ENCODE data around the gene DTD1.
"Not testable (repeated sequence)": the region's sequence is repeated elsewhere in the genome, so short reads cannot be mapped to it uniquely, and the experiment has no call there.

Gene DTD1

DNA sequence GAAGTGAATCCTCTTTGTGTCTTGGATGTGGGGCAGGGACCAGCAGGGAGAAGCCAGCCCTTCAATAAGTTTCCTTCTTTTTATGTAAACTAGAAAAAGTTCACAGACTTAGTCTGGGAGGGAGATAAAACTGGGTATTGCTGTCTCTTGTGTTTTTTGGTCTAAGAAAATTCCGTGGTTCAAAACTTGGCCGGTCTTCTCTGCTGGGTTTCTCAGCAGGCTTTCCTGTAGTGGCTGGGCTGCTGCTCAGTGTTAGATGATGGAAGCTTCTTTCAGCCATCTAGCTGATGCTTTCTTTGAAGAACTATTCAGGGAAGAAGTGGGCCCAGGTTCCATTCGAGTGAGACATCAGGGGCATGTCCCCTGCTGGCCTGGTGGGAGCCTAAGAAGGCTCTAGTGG is 155.0 kb downstream of the DTD1 start:
- DNase-seq (ENCODE audit: low read depth in 2 of 2): no peak

DNA sequence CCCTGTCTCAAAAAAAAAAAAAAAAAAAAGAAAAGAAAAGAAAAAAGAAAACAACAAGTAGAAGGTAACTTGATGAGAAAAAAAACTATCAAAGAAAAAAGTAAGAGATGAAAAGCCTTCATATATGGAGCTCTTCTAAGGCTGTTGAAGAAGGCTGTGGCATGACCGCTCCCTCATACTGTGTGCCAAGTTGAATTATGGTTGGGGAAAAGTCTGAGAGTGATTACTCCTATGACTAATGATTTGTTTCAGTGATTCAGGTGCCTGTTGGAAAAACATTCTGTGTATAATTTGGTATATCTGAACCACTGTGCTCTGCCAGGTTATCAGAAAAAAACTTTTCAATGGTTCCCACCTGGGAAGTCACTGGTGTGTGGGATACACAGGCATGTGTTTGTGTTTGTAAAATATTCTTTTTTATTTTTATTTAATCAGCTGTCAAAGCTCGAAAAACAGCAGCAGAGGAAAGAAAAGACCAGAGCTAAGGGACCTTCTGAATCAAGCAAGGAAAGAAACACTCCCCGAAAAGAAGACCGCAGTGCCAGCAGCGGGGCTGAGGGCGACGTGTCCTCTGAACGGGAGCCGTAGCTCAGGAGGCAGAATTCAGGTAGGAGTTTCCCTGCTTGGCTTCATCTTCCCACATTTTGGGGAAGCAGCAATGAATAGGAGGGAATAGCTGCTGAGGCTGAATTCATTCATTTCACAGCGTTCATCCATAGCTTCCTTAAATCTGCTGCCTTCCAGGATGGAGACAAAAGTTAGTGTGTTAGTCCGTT is 156.0 kb downstream of the DTD1 start:
- DNase-seq (ENCODE audit: low read depth in 2 of 2): no peak

DNA sequence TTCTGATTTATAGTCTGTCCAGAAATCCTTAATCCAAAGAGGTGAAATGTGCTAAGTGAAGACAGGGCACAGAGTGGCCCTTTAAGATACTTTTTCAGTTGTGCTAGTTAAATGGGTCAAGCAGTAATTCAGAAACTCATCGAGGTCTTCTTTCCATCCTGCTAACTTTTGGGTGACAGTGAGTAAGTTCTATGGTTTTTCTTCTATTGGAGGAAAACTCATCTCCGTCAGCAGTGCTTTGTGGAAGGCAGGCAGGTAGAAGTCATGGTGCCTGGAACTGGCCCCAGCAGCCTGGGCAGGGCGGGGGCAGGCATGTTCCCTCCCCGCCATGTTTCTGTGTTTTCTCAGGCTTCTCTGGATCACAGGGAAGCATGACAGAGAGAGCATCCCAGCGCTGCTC is 159.2 kb downstream of the DTD1 start:
- DNase-seq (ENCODE audit: low read depth in 2 of 2): no peak

DNA sequence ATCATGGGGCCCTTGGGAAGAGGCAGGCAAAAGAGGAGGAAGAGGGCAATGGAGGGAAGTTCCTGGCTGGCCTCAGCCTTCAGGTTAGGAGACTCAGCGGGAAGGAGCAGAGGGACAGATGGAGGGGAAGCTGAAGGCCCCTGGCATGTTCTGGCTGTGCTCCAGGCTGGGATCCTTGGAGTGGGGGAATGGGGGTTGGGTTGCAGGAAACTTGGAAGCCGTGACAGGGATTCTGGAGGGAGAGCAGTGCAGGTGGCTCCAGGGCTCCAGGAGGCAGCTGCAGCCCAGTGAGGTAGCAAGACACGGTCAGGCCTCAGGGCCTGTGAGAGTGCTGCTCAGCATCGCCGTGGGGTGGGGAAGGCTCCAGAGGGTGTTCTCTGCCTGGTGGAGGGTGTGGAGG is 161.1 kb downstream of the DTD1 start:
- DNase-seq (ENCODE audit: low read depth in 2 of 2): no peak

DNA sequence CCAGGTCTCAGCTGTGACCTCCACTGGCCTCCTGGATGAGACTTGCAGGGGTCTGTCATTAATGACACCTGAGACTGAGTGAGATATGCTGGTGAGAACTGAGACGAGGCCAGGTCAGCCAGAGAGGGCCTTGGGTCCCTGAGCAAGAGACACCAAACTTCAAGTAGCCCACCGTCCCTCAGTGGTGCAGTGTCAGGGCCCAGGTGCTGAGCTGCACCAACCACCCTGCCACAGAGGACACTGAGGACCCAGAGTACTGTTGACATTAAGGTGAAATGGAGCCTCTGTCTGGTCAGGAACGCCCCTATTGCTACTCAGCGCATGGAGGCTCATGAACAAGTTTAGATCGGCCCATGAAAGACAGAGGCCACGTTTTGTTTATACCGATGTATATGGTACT is 161.7 kb downstream of the DTD1 start:
- DNase-seq (ENCODE audit: low read depth in 2 of 2): no peak

DNA sequence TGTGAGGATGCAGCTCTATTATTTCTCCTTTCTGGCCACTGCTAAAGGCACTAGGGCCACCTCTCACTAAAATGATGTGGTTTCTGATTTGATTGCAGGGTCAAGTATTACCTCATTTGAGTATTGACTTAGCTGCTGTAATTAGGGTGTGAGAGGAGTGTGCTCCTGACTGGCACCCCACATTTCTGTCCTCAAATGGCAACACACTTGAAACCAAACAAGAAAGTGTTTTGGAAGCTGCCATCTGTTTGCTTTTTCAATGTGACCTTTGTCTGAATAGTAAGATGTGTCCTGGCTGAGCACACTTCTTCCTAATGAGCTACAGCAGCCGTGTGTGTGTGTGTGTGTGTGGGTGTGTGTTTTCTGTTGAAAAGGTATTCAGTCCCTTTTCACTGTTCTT is 162.9 kb downstream of the DTD1 start:
- DNase-seq (ENCODE audit: low read depth in 2 of 2): no peak

DNA sequence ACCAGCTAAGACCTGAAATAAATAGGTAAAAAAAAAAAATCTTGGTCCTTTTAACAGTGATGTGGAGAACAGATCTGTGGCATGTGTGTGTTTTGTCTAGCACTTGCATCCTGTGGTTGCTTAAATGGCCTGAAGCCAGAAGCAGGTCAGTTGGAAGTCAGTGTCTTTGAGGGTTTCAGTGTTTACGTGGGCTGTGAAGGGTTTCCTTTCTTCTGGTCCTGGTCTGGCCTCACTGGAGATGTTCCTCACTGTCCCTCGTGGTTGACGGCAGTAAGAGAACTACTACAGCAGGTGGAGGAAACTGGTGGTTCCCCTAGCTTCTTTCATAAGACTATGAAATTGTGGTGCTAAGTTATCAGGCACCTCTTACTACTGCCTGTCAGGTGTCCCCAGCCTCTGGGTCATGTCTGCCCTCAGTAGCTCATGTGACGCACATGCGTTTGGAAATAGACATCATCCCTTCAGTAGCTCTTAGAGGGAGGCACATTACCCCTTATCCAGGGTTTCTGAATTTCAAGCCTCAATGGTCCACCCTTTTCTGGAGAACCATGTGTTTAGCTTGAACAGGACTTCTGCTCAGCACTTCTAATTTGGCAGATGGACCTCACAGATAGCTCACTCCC is 166.3 kb downstream of the DTD1 start:
- DNase-seq (ENCODE audit: low read depth in 2 of 2): no peak

DNA sequence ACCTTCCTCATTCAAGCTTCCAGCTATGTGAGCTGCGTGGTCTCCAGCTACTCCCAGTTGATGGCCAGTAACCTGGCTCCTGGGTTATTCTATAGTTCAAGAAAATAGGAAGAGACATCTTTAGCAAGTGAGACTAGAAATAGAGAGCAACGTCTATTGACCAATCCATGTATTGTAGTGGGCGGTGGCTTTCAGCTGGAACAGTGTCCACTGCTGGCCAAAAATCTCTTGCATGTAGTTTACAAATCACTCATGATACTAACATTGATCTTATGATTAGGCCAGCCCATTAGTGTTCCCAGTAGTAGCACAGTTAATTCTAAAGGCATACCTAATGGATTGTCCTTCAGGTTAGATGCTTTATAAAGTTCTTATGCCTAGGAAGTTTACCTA is 166.8 kb downstream of the DTD1 start:
- DNase-seq (ENCODE audit: low read depth in 2 of 2): no peak

DNA sequence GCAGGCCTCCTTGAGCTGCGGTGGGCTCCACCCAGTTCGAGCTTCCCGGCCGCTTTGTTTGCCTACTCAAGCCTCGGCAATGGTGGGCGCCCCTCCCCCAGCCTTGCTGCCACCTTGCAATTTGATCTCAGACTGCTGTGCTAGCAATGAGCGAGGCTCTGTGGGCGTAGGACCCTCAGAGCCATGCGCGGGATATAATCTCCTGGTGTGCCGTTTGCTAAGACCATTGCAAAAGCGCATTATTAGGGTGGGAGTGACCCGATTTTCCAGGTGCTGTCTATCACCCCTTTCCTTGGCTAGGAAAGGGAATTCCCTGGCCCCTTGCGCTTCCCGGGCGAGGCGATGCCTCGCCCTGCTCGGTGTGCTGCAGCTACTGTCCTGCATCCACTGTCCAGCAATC is 173.0 kb downstream of the DTD1 start:
- DNase-seq (ENCODE audit: low read depth in 2 of 2): not testable (repeated sequence)

DNA sequence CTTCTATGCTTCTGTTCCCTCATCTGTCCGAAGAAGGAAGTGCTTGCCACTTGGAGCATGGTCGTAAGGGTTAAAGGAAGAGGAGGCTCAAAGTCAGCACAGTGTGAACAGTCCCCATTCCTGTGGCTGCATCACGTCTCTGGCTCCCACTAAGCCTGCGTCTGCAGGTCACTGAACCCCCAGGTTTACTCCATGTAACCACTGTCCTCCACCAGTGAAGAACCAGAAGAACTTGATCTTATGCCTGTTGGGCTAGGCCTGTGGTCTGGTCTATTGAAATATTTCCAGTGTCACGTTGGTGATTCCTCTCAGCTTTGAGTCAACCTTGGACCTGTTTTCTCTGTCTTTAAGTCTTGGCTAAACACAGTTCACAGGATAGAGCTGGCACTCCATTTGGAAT is 179.8 kb downstream of the DTD1 start:
- no peak for DNase-seq (ENCODE audit: low read depth in 2 of 2)

DNA sequence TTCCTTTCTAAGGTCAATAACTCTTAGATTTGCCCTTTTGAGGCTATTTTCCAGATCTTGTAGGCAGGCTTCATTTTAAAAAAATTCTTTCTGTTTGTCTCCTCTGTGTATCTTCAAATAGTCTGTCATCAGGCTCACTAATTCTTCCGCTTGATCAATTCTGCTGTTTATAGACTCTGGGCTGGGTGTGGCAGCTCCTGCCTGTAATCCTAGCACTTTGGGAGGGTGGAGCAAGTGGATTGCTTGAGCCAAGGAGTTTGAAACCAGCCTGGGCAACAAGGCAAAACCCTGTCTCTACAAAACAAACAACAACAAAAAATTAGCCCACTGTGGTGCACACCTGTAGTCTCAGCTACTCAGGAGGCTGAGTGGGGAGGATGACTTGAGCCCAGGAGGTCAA is 185.7 kb downstream of the DTD1 start:
- DNase-seq (ENCODE audit: low read depth in 2 of 2): no peak

DNA sequence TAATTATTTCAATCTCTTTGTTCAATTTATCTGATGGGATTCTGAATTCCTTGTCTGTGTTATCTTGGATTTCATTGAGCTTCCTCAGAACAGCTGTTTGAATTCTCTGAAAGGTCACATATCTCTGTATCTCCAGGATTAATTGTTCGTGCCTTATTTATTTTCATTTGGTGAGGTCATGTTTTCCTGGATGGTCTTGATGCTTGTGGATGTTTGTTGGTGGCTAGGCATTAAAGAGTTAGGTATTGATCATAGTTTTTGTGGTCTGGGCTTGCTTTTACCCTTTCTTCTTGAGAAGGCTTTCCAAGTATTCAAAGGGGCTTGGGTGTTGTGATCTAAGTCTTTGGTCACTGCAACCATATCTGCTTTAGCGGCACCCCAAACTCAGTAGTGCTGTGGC is 186.4 kb downstream of the DTD1 start:
- DNase-seq (ENCODE audit: low read depth in 2 of 2): no peak

DNA sequence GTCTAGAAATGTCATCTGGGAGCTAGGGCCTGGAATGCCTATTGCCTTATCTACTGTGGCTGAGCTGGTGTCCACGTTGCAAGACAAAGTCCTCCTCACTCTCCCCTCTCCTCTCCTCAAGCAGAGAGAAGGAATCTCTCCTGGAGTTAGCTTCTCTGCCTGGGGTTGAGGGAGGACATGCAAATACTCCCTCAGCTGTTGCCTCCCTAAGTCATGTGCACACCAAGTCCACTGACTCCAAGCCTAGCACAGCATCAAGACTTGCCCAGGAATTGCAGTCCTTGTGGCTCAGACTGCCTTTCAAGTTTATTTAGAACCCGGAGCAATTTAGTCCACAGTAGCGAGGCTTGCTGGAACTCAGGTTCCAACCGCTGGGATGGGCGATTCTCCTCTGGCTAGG is 187.8 kb downstream of the DTD1 start:
- no peak for DNase-seq (ENCODE audit: low read depth in 2 of 2)

DNA sequence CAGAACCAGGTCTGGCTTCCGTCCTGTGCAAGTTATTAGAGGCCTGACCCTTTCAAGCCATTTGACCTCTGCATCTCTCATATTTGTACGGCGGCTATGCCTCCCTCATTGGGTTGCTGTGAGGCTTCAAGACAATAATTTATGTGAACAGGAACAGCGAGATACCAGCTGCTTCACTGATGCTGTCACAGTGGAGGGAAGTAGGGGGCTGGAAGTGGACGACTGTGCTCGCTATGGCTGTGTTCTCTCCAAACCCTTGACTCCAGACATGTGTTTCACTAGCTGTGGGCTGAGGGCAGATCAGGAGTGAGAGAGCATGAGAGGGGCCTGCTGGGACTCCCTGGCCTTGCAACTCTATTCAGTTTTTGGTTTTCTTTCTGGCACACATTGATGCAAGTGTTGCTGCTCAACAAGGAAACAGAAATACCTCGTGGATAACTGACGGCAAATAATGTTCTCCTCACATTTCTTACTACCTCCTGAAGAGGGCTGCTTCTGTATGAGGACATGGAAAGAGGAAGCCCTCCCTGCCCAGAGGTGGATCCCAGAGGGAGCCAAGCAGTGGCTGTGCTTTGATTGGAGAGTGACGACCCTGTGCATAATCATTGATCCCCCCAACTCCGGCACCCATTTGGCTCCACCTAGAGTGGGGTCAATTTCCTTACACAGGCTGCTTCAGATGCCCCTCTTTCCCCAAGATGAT is 191.0 kb downstream of the DTD1 start:
- DNase-seq (ENCODE audit: low read depth in 2 of 2): no peak

DNA sequence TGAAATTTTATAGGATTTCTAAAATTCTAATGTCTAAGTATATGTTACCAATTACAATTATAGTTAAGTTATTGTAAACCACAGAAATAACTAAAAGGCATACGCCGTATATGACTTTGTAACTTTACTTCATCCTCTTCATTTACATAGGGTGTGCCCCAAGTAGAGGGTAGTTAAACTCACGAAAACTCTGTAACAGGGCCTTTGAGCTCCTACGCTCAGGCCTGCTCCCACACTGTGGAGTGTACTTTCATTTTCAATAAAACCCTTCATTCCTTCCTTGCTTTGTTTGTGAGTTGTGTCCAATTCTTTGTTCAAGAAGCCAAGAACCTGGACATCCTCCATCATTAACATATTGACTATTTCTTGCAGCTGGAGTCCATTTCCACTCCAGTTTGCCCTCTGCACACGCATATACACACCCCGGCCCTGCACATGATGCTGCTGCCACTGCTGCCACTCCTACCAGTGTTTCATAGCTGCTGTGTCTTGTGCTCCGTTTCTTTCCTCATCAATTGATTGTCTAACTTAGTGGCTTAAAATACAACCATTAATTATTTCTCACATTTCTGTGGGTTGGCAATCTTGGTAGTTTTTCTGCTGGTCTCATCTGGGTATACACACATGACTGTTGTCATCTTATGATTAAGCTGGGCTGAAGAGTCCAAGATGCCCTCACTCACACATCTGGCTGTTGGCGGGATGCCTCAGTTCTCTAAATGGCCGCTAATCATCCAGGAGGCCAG is 192.7 kb downstream of the DTD1 start:
- no peak for DNase-seq (ENCODE audit: low read depth in 2 of 2)

DNA sequence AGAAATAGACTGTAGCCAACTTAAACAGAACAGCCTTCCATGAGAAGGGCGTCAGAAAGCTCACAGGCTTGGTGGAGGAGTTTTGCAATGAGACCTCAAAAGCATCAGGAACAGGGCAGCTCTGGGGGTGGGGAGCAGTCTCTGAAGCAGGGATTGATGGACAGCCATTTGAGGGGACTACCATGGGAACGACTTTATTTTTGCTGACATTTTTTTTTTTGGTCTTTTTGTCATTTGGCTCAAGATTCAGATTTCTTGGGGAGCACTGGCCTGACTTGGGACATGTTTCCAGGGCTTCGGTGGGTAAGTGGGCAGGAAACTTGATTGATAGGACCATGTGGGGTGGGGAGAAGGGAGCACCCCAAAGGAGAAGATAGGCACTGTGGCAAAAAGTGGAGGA is 193.7 kb downstream of the DTD1 start:
- no peak for DNase-seq (ENCODE audit: low read depth in 2 of 2)

DNA sequence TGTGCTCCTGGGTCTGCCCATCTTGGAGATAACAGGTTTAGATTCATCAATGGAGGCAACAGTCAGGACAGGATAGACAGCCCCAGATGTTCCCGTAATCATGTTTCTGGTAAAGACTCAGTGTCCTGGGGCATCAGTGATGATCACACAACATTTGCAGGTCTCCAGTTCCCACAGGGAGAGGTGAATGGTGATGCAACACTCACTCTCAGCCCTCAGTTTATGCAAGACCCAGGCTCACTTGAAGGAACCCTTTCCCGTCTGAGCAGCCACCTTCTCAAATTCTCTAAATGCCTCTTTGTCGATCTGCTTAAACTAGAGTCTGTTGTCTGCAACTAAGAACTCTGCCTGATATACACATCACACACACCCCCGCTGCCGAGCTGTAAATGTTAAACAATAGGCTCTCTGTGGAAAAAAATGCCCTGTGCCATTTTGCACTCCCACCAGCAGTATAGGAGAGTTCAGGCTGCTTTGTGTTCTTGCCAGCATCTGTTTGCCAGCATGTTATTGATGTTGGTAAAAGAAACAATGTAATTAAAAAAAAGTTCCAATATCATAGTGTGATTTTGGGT is 195.6 kb downstream of the DTD1 start:
- DNase-seq (ENCODE audit: low read depth in 2 of 2): no peak

DNA sequence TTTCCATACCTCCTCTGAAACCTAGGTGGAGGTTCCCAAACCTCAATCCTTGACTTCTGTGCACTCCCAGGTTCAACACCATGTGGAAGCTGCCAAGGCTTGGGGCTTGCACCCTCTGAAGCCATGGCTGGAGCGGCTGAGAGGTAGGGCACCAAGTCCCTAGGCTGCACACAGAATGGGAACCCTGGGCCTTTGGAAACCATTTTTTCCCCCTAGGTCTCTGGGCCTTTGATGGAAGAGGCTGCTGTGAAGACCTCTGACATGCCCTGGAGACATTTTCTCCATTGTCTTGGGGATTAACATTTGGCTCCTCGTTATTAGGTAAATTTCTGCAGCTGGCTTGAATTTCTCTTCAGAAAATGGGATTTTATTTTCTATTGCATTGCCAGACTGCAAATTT is 199.2 kb downstream of the DTD1 start:
- DNase-seq (ENCODE audit: low read depth in 2 of 2): not testable (repeated sequence)

DNA sequence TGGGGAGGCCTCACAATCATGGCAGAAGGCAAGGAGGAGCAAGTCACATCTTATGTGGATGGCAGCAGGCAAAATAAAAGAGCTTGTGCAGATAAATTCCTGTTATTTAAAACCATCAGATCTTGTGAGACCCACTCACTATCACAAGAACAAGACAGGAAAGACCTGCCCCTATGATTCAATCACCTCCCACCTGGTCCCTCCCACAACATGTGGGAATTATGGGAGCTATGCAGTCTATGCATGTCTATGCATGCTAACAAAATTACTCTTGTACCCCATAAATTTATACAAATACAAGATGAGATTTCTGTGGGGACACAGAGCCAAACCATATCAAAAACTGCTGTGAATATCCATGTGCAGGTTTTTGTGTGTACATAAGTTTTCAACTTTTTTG is 200.2 kb downstream of the DTD1 start:
- no peak for DNase-seq (ENCODE audit: low read depth in 2 of 2)

DNA sequence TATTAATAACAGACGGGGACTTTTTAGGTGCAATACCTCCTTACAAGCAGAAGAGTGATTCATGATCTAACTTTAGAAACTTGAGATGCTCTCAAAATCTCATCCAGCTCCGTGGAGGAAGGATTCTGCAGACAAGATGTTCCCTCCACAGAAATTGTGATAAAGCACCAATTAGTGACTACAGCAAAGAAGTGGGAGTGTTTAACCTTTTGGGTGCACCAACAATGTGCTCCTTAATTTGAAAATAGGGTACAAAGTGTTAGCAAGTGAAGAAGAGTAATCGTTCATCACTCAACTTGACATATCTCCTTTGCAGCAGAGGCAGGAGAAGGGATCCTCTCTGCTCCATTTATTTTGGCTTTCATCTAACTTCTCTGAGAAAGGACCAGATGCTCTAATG is 202.9 kb downstream of the DTD1 start:
- no peak for DNase-seq (ENCODE audit: low read depth in 2 of 2)

DNA sequence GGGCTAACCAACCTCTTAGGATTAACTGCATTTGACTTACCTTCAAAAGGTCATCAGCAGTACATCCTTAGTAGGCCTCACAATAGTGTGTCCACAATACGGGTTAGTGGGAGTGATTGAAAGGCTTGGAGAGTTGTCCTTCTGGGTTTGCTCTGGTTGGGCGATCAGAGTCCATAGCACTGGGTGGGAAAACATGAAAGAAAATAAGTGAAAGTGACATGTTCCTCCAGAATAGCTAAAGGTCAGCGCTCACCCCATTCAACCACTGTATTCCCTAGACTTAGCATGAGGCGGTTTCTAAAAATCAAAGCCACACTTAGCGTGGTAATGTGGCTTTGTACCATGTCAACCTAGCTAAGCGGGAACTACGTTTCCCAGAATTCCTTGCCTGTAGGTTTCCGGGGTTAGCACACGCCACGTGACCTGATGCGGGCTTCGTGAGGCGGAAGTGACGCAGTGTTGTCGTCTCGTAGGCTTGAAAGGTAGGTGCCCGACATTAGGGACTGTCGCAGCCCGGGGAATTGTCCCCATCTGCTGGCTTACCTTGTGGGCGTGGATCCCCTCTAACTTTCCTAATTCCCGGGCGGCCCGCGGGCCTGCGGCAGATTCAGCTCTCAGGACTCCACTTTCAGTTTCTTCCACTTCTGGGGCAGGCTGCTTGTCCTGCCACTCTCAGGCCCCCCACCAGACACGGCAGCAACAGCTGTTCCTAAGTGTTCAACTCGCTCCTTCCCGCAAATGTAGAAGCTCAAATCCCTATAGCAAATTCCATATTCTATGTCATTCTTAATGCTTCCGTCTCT is 206.0 kb downstream of the DTD1 start:
- peak; percentile 48 to 65 for DNase-seq (ENCODE audit: low read depth in 2 of 2)

Measured in stimulated activated CD4-positive, alpha-beta T cell treated with anti-CD3 and anti-CD28 coated beads, Interleukin-1b, Interleukin-23, amount 100 ng/mL, for 1 hour (primary cell).